ENCODE results near the gene SLC22A23.

DNA sequence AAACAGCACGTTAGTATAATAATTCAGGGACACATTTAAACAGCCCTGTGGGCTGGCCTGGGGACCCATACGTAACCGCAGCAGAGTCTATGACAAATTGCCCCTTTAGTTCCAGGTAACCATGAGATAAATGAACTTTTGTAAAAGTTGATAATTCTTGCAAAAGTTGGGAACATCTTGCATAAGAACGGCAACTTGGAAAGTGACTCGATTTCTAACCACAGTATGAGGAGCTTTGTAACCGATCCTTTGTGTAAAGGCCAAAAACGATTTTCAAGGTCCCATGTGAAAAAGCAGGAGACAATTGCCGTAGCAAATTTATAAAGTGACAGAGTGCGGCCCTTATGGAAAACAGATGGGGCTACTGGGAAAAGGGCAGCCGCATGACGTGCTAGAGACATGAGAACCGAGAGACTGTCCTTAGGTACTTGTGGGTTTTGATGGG, 116.5 kb downstream of the SLC22A23 start:
- TF ChIP-seq, protein P1, sequence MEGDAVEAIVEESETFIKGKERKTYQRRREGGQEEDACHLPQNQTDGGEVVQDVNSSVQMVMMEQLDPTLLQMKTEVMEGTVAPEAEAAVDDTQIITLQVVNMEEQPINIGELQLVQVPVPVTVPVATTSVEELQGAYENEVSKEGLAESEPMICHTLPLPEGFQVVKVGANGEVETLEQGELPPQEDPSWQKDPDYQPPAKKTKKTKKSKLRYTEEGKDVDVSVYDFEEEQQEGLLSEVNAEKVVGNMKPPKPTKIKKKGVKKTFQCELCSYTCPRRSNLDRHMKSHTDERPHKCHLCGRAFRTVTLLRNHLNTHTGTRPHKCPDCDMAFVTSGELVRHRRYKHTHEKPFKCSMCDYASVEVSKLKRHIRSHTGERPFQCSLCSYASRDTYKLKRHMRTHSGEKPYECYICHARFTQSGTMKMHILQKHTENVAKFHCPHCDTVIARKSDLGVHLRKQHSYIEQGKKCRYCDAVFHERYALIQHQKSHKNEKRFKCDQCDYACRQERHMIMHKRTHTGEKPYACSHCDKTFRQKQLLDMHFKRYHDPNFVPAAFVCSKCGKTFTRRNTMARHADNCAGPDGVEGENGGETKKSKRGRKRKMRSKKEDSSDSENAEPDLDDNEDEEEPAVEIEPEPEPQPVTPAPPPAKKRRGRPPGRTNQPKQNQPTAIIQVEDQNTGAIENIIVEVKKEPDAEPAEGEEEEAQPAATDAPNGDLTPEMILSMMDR (IDR thresholded peaks at IDR 0.05) = no peak
- TF ChIP-seq EZH2 (IDR thresholded peaks at IDR 0.05; ENCODE audit: borderline replicate concordance, insufficient read depth, low read depth, low read length, poor library complexity, severe bottlenecking) = no peak
